SU-DHL-6 (cell line): ENCODE results near the gene SACS.

ENCODE experiments used
- H2AFZ ChIP-seq: fragments of 200-600 bp; sonication (generic); 2 replicates; pipeline ENCODE4 v1.6.1; 2014; ENCODE audit warnings: low read depth, mild to moderate bottlenecking, moderate library complexity, mixed read lengths, antibody characterized with exemption, low read length; ENCODE audit not compliant: severe bottlenecking
- H3F3A ChIP-seq: fragments of 200-600 bp; shearing (Covaris generic); 2 replicates; pipeline ENCODE4 v1.6.0; 2016; ENCODE audit warnings: antibody characterized with exemption, mild to moderate bottlenecking; ENCODE audit not compliant: insufficient read depth
- H3K27ac ChIP-seq: fragments of 200-600 bp; sonication (generic); 2 replicates; pipeline ENCODE4 v1.5.1; 2016; ENCODE audit warnings: low read depth, mild to moderate bottlenecking, low read length, moderate library complexity, mixed read lengths
- H3K27me3 ChIP-seq: fragments of 200-600 bp; sonication (generic), shearing (Covaris generic); 2 replicates; pipeline ENCODE4 v1.6.0; 2014; ENCODE audit warnings: mild to moderate bottlenecking, low read length
- H3K36me3 ChIP-seq: fragments of 200-600 bp; sonication (generic); 2 replicates; pipeline ENCODE4 v1.6.1; 2014; ENCODE audit warnings: mild to moderate bottlenecking, low read length, mixed read lengths
- H3K4me2 ChIP-seq: fragments of 300-600, 200-600 bp; shearing (Covaris generic), sonication (generic); 2 replicates; pipeline ENCODE4 v1.6.0; 2014; ENCODE audit warnings: low read length, low read depth, mild to moderate bottlenecking; ENCODE audit not compliant: poor library complexity, severe bottlenecking
- H3K4me3 ChIP-seq: fragments of 200-600 bp; sonication (generic); 2 replicates; pipeline ENCODE4 v1.5.1; 2014; ENCODE audit warnings: antibody characterized with exemption, low read length, mild to moderate bottlenecking, mixed read lengths; ENCODE audit not compliant: insufficient read depth, poor library complexity, severe bottlenecking
- H3K79me2 ChIP-seq: fragments of 200-600 bp; sonication (generic); 2 replicates; pipeline ENCODE4 v1.6.1; 2014; ENCODE audit warnings: mild to moderate bottlenecking, low read length, moderate library complexity; ENCODE audit not compliant: insufficient read depth
- H3K9ac ChIP-seq: fragments of 200-600 bp; sonication (generic); 2 replicates; pipeline ENCODE4 v1.7.0; 2014; ENCODE audit warnings: mild to moderate bottlenecking, low read length
- H3K9me2 ChIP-seq: fragments of 200-600 bp; sonication (generic); replicated peaks from 2 replicates; pipeline ENCODE4 v1.6.1; 2014; ENCODE audit warnings: low read length; ENCODE audit not compliant: insufficient read depth
- H3K9me3 ChIP-seq: fragments of 200-600 bp; sonication (generic); 2 replicates; pipeline ENCODE4 v1.6.1; 2014; ENCODE audit warnings: low read length, mixed read lengths; ENCODE audit not compliant: insufficient read depth
- H4K20me1 ChIP-seq: fragments of 200-600 bp; sonication (generic); 2 replicates; pipeline ENCODE4 v1.6.1; 2014; ENCODE audit warnings: low read depth, mild to moderate bottlenecking, antibody characterized with exemption, low read length, moderate library complexity, mixed read lengths
- CTCF ChIP-seq: fragments of 200-600 bp; sonication (generic); IDR thresholded peaks from one replicate; pipeline ENCODE4 v1.5.1; 2017; ENCODE audit warnings: antibody characterized with exemption, mild to moderate bottlenecking, low read length, moderate library complexity; ENCODE audit not compliant: insufficient read depth, poor library complexity, severe bottlenecking
- EZH2phosphoT487 ChIP-seq: fragments of 200-600 bp; sonication (generic), shearing (Covaris generic); conservative IDR thresholded peaks from 2 replicates; pipeline ENCODE4 v1.6.1; 2018; ENCODE audit warnings: mild to moderate bottlenecking, antibody characterized with exemption, low read length, moderate library complexity, mixed read lengths

SACS gene

GRCh38 chr13:23392925-23393645 is 40.4 kb downstream of the SACS start:
- no peaks in the 10 kb centered on the region for H3K27me3 ChIP-seq
- no peak overlapping the region for H3K27ac ChIP-seq
- H3K4me2 ChIP-seq, result no peak overlapping the region
- H4K20me1 ChIP-seq, result no peaks in the 10 kb centered on the region
- H3F3A ChIP-seq, result no peaks in the 10 kb centered on the region
- H3K9ac ChIP-seq, result no peak overlapping the region
- TF ChIP-seq EZH2phosphoT487 (no peak), CTCF (no peak)
- no peak overlapping the region for H3K4me3 ChIP-seq
- H3K9me2 ChIP-seq, result no peaks in the 10 kb centered on the region
- no peaks in the 10 kb centered on the region for H3K79me2 ChIP-seq
- H3K9me3 ChIP-seq, result no peaks in the 10 kb centered on the region
- H3K36me3 ChIP-seq, result no peaks in the 10 kb centered on the region
- H2AFZ ChIP-seq, result no peak overlapping the region

GRCh38 chr13:23392313-23392712 is 41.2 kb downstream of the SACS start:
- no peaks in the 10 kb centered on the region for H3K27me3 ChIP-seq
- no peak overlapping the region for H3K9ac ChIP-seq
- H3K36me3 ChIP-seq, result no peaks in the 10 kb centered on the region
- H3K9me3 ChIP-seq, result no peaks in the 10 kb centered on the region
- no peak overlapping the region for H3K27ac ChIP-seq
- H3K79me2 ChIP-seq, result no peaks in the 10 kb centered on the region
- H3K9me2 ChIP-seq, result no peaks in the 10 kb centered on the region
- H4K20me1 ChIP-seq, result no peaks in the 10 kb centered on the region
- TF ChIP-seq EZH2phosphoT487, result no peak
- no peak for TF ChIP-seq CTCF
- H3F3A ChIP-seq, result no peaks in the 10 kb centered on the region
- H3K4me3 ChIP-seq, result no peak overlapping the region
- no peak overlapping the region for H3K4me2 ChIP-seq
- H2AFZ ChIP-seq, result no peak overlapping the region

GRCh38 chr13:23391752-23392151 is 41.8 kb downstream of the SACS start:
- no peak overlapping the region for H3K27ac ChIP-seq
- H3K27me3 ChIP-seq, result no peaks in the 10 kb centered on the region
- no peaks in the 10 kb centered on the region for H3K79me2 ChIP-seq
- no peaks in the 10 kb centered on the region for H3K9me2 ChIP-seq
- H3K4me2 ChIP-seq, result no peak overlapping the region
- no peaks in the 10 kb centered on the region for H3K9me3 ChIP-seq
- no peak overlapping the region for H2AFZ ChIP-seq
- TF ChIP-seq CTCF, result no peak
- no peak for TF ChIP-seq EZH2phosphoT487
- no peaks in the 10 kb centered on the region for H3F3A ChIP-seq
- H4K20me1 ChIP-seq, result no peaks in the 10 kb centered on the region
- no peak overlapping the region for H3K9ac ChIP-seq
- no peak overlapping the region for H3K4me3 ChIP-seq
- no peaks in the 10 kb centered on the region for H3K36me3 ChIP-seq
